Suprapubic skin (tissue), 4 donors: Measurements from ENCODE around the gene TANK.

Source experiments
- CTCF ChIP-seq, 2 donors: fragments of 200-600 bp in 1 of 2; fragments of 450-650 bp in 1 of 2; sonication (generic) in 1 of 2; IDR thresholded peaks; one replicate each; pipeline ENCODE4 v1.5.1; 2016 to 2019; ENCODE audit warnings: antibody characterized with exemption in 2 of 2, mild to moderate bottlenecking in 1 of 2, moderate library complexity in 1 of 2
- POLR2A ChIP-seq, 2 donors: fragments of 450-650 bp; IDR thresholded peaks; one replicate each; pipeline ENCODE4 v1.6.1; 2017; ENCODE audit warnings: antibody characterized with exemption in 2 of 2, mild to moderate bottlenecking in 2 of 2, moderate library complexity in 2 of 2
- POLR2AphosphoS5 ChIP-seq, 3 donors: sonication (generic); formaldehyde crosslinking; IDR thresholded peaks; one replicate each; pipeline ENCODE4 v1.6.1; 2017; ENCODE audit warnings: antibody characterized with exemption in 3 of 3

GRCh38 chr2:161131804-161132203, 28.4 kb upstream of the TANK start:
- no peak for TF ChIP-seq CTCF (IDR thresholded peaks at IDR 0.05)
- TF ChIP-seq POLR2A (IDR thresholded peaks at IDR 0.05), result no peak
- no peak for TF ChIP-seq POLR2AphosphoS5 (IDR thresholded peaks at IDR 0.05)
